GM12865 (cell line): ENCODE measurements around the gene BCL7C.
A peak's percentile ranks its signal among the peaks of the same experiment; 100 is the strongest.

Experiments used
- DNase-seq: peaks from one replicate; pipeline ENCODE4 v3.0.0; 2010; ENCODE audit warnings: low read depth
- H3K4me3 ChIP-seq: 2 replicates; pipeline ENCODE4 v1.5.1; 2011; ENCODE audit warnings: mild to moderate bottlenecking, low read depth, low read length, control low read depth
- CTCF ChIP-seq: IDR thresholded peaks from 2 replicates; pipeline ENCODE4 v1.5.1; 2011; ENCODE audit warnings: low read length, control low read depth, low read depth, inconsistent platforms; ENCODE audit not compliant: insufficient read depth; ENCODE audit errors: missing control alignments

The BCL7C gene

GRCh38 chr16:30902029-30902972, 8.4 kb upstream of the BCL7C start:
- TF ChIP-seq CTCF, result peak; percentile 55
- peak overlapping the region; percentile 55 for H3K4me3 ChIP-seq
- peak; percentile 58 for DNase-seq

- TF ChIP-seq CTCF, result no peak
- no peak for DNase-seq
- peak overlapping the region; percentile 55 for H3K4me3 ChIP-seq
Observed at GRCh38 chr16:30901201-30902028, 7.5 kb upstream of the BCL7C start.

- no peak for TF ChIP-seq CTCF
- no peak overlapping the region for H3K4me3 ChIP-seq
- DNase-seq, result no peak
Observed at GRCh38 chr16:30900588-30900987, 6.7 kb upstream of the BCL7C start.

- no peak for TF ChIP-seq CTCF
- no peak for DNase-seq
- no peak overlapping the region for H3K4me3 ChIP-seq
Observed at GRCh38 chr16:30899794-30900193, 5.9 kb upstream of the BCL7C start.

- peak; percentile 87 for DNase-seq
- H3K4me3 ChIP-seq, result peak overlapping the region; percentile 42
- no peak for TF ChIP-seq CTCF
Observed at GRCh38 chr16:30896889-30897733, 3.2 kb upstream of the BCL7C start.

- H3K4me3 ChIP-seq, result peak within 1 kb of the TSS; percentile 42
- TF ChIP-seq CTCF, result no peak
- DNase-seq, result no peak
Observed at GRCh38 chr16:30896261-30896888, 2.5 kb upstream of the BCL7C start, which contains the start of gene CTF1. CTF1 (plus strand) TSS chr16:30896614; CDS start chr16:30896644, 30 bp downstream.
